Measurements from ENCODE around the gene DAAM1.

DNA sequence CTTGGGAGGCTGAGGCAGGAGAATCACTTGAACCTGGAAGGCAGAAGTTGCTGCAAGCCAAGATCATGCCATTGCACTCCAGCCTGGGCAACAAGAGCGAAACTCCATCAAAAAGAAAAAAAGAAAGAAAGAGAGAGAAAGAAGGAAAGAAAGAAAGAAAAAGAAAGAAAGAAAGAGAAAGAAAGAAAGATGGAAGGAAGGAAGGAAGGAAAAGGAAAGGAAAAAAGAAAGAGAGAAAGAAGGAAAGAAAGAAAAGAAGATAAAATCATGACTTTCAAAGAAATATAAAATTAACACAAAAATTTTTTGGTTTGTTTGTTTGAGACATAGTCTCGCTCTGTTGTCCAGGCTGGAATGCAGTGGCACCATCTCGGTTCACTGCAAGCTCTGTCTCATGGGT, 22.2 kb upstream of the DAAM1 start:
- no peak for TF ChIP-seq CTCF (IDR thresholded peaks at IDR 0.05)
- TF ChIP-seq POLR2A (IDR thresholded peaks at IDR 0.05): no peak

All from uterus (tissue), 2 donors.